GM23248 (cell line): ENCODE measurements around the gene MALAT1. TPM values are rescaled to one million over a fixed set of nuclear protein-coding genes. Genes with fewer than 3 reads are reported as not detected.

ENCODE experiments used
- DNase-seq: peaks from one replicate; pipeline ENCODE4 v3.0.0-alpha.2; 2015
- H2AFZ ChIP-seq: fragments of 200-600 bp; sonication (generic); 2 replicates; pipeline ENCODE4 v1.6.1; 2016; ENCODE audit warnings: antibody characterized with exemption
- H3F3A ChIP-seq: fragments of 200-600 bp; sonication (generic); 2 replicates; pipeline ENCODE4 v1.6.1; 2016; ENCODE audit warnings: mild to moderate bottlenecking, antibody characterized with exemption, mixed run types; ENCODE audit not compliant: insufficient read depth
- H3K27ac ChIP-seq: fragments of 200-600 bp; sonication (generic); 2 replicates; pipeline ENCODE4 v1.5.1; 2016; ENCODE audit warnings: mild to moderate bottlenecking
- H3K27me3 ChIP-seq: fragments of 200-600 bp; sonication (generic); replicated peaks from 2 replicates; pipeline ENCODE4 v1.6.1; 2016; ENCODE audit warnings: mild to moderate bottlenecking; ENCODE audit not compliant: insufficient read depth
- H3K36me3 ChIP-seq: fragments of 200-600 bp; sonication (generic); 2 replicates; pipeline ENCODE4 v1.6.1; 2016; ENCODE audit warnings: low read depth, mild to moderate bottlenecking
- H3K4me1 ChIP-seq: fragments of 200-600 bp; sonication (generic); 2 replicates; pipeline ENCODE4 v1.6.1; 2016; ENCODE audit warnings: mild to moderate bottlenecking; ENCODE audit not compliant: insufficient read depth
- H3K4me2 ChIP-seq: fragments of 200-600 bp; sonication (generic); one replicate; pipeline ENCODE4 v1.6.1; 2016; ENCODE audit warnings: mild to moderate bottlenecking; ENCODE audit not compliant: unreplicated experiment
- H3K4me3 ChIP-seq: fragments of 200-600 bp; sonication (generic); 2 replicates; pipeline ENCODE4 v1.5.1; 2016; ENCODE audit warnings: mild to moderate bottlenecking
- H3K79me2 ChIP-seq: fragments of 200-600 bp; sonication (generic); 2 replicates; pipeline ENCODE4 v1.6.1; 2016; ENCODE audit warnings: mild to moderate bottlenecking; ENCODE audit not compliant: insufficient read depth
- H3K9ac ChIP-seq: fragments of 200-600 bp; sonication (generic); 2 replicates; pipeline ENCODE4 v1.6.1; 2016; ENCODE audit warnings: mild to moderate bottlenecking
- H3K9me2 ChIP-seq: fragments of 200-600 bp; sonication (generic); 2 replicates; pipeline ENCODE4 v1.6.1; 2016; ENCODE audit warnings: mixed run types, mild to moderate bottlenecking, moderate library complexity; ENCODE audit not compliant: insufficient read depth
- H3K9me3 ChIP-seq: fragments of 200-600 bp; sonication (generic); one replicate; pipeline ENCODE4 v1.6.1; 2017; ENCODE audit warnings: low read depth
- H4K20me1 ChIP-seq: fragments of 200-600 bp; sonication (generic); 2 replicates; pipeline ENCODE4 v1.6.0; 2016; ENCODE audit not compliant: insufficient read depth
- EZH2 ChIP-seq: fragments of 200-600 bp; sonication (generic); IDR thresholded peaks from 2 replicates; pipeline ENCODE4 v1.6.1; 2018; ENCODE audit warnings: antibody characterized with exemption, mild to moderate bottlenecking; ENCODE audit not compliant: insufficient read depth, poor library complexity, severe bottlenecking
- EZH2phosphoT487 ChIP-seq: fragments of 200-600 bp; sonication (generic); IDR thresholded peaks from 2 replicates; pipeline ENCODE4 v1.6.1; 2018; ENCODE audit warnings: antibody characterized with exemption, moderate library complexity, mild to moderate bottlenecking, low read depth; ENCODE audit not compliant: insufficient read depth
- WGBS, 2 experiments: methylation state at CpG; one replicate each; pipeline ENCODE4 v1.1.6; 2015 to 2017; ENCODE audit warnings: low lambda C conversion rate in 2 of 2, low coverage in 1 of 2; ENCODE audit errors: missing lambda C conversion rate in 2 of 2; 5-methylcytosine and 5-hydroxymethylcytosine counted together
- in situ Hi-C: fragments of 300-500 bp; cut with MboI; formaldehyde crosslinking; loops from 2 replicates; pipeline ENCODE4 v1.15.0; 2020
- polyA plus RNA-seq: library from polyadenylated mRNA; unstranded; fragments of >200 nt; fragmentation: Nextera tagmentation; extraction: Ambion mirVana; gene quantifications from 2 replicates; pipeline ENCODE4 v1.2.1, GENCODE V29; 2016
- total RNA-seq: library from RNA; depleted of rRNA; stranded (reverse); fragments of >200 nt; shearing (Covaris generic); gene quantifications from 2 replicates; pipeline ENCODE4 v1.2.3, GENCODE V29; 2014

Gene MALAT1
- total and polyA plus RNA-seq, 2 experiments from 2014 or later = 2,638 to 13,207 TPM

GRCh38 chr11:65528819-65529350 is 30.0 kb downstream of the MALAT1 start:
- no peaks in the 10 kb centered on the region for H3K27me3 ChIP-seq
- peaks cover 56% of the 10 kb centered on the region for H3K79me2 ChIP-seq
- peaks cover 18% of the 10 kb centered on the region for H3K4me1 ChIP-seq
- no peak for TF ChIP-seq EZH2
- TF ChIP-seq EZH2phosphoT487 = no peak
- no peaks in the 10 kb centered on the region for H3K9me3 ChIP-seq
- 81 to 83% methylated on average over 12 of the region's 12 CpGs for WGBS, 2 experiments
- no peak overlapping the region for H3K4me3 ChIP-seq
- DNase-seq = no peak
- no peak overlapping the region for H3K27ac ChIP-seq
- H3K36me3 ChIP-seq = peaks cover 43% of the 10 kb centered on the region
- H3K9me2 ChIP-seq = no peaks in the 10 kb centered on the region
- H4K20me1 ChIP-seq = no peaks in the 10 kb centered on the region
- H2AFZ ChIP-seq = no peak overlapping the region
- in situ Hi-C loops = no loop called here
- peaks cover 15% of the 10 kb centered on the region for H3F3A ChIP-seq
- H3K9ac ChIP-seq = no peak overlapping the region
- no peak overlapping the region for H3K4me2 ChIP-seq

GRCh38 chr11:65529475-65530156 is 30.8 kb downstream of the MALAT1 start:
- in situ Hi-C loops = no loop called here
- Histone ChIP-seq H3K9me2 (no peaks in the 10 kb centered on the region), H3K9ac (no peak overlapping the region), H3K4me2 (no peak overlapping the region), H2AFZ (no peak overlapping the region), H3K27me3 (no peaks in the 10 kb centered on the region), H3F3A (peaks cover 15% of the 10 kb centered on the region), H3K4me3 (no peak overlapping the region), H4K20me1 (no peaks in the 10 kb centered on the region), H3K27ac (no peak overlapping the region), H3K9me3 (no peaks in the 10 kb centered on the region), H3K4me1 (0 out of 2 replicates have a peak, but pooled peaks cover 11% of the 10 kb centered on the region), H3K36me3 (peaks cover 43% of the 10 kb centered on the region), H3K79me2 (peaks cover 56% of the 10 kb centered on the region)
- WGBS, 2 experiments = 81 to 88% methylated on average over 10 of the region's 10 CpGs
- TF ChIP-seq EZH2 = no peak
- TF ChIP-seq EZH2phosphoT487 = no peak
- no peak for DNase-seq

- Histone ChIP-seq H3K4me3 (no peak overlapping the region), H3K9ac (no peak overlapping the region), H4K20me1 (no peaks in the 10 kb centered on the region), H3K9me3 (no peaks in the 10 kb centered on the region), H3K79me2 (peaks cover 54% of the 10 kb centered on the region), H3K27ac (no peak overlapping the region), H3F3A (peaks cover 15% of the 10 kb centered on the region), H3K36me3 (peaks cover 43% of the 10 kb centered on the region), H3K9me2 (no peaks in the 10 kb centered on the region), H3K4me2 (no peak overlapping the region), H2AFZ (no peak overlapping the region), H3K27me3 (no peaks in the 10 kb centered on the region), H3K4me1 (0 out of 2 replicates have a peak, but pooled peaks cover 11% of the 10 kb centered on the region)
- peak; percentile 23 for DNase-seq
- in situ Hi-C loops = no loop called here
- TF ChIP-seq EZH2phosphoT487 (no peak), EZH2 (no peak)
- WGBS, 2 experiments = 86 to 90% methylated on average over 5 of the region's 5 CpGs
Observed at GRCh38 chr11:65530157-65530496, 31.3 kb downstream of the MALAT1 start.

- H3K79me2 ChIP-seq = peaks cover 30% of the 10 kb centered on the region
- H3K4me2 ChIP-seq = no peak overlapping the region
- no peak overlapping the region for H2AFZ ChIP-seq
- no peak overlapping the region for H3K9ac ChIP-seq
- H3K9me2 ChIP-seq = no peaks in the 10 kb centered on the region
- H3K4me1 ChIP-seq = no peaks in the 10 kb centered on the region
- peaks cover 35% of the 10 kb centered on the region for H3K36me3 ChIP-seq
- no peaks in the 10 kb centered on the region for H4K20me1 ChIP-seq
- no peak for DNase-seq
- 83 to 87% methylated on average over 14 to 15 of the region's 15 CpGs for WGBS, 2 experiments
- in situ Hi-C loops = no loop called here
- H3F3A ChIP-seq = peaks cover 19% of the 10 kb centered on the region
- TF ChIP-seq EZH2phosphoT487 (no peak), EZH2 (no peak)
- no peak overlapping the region for H3K4me3 ChIP-seq
- no peak overlapping the region for H3K27ac ChIP-seq
- H3K27me3 ChIP-seq = no peaks in the 10 kb centered on the region
- no peaks in the 10 kb centered on the region for H3K9me3 ChIP-seq
Observed at GRCh38 chr11:65532388-65533064, 33.7 kb downstream of the MALAT1 start.
